ENCODE measurements around the gene MTUS2.

The MTUS2 gene

GRCh38 chr13:29255567-29255966 is 435.4 kb downstream of the MTUS2 start:
- TF ChIP-seq CTCF (IDR thresholded peaks at IDR 0.05; ENCODE audit: low read depth, low read length, poor library complexity, severe bottlenecking), result no peak

GRCh38 chr13:29260684-29261083 is 440.5 kb downstream of the MTUS2 start:
- H3K79me2 ChIP-seq (ENCODE audit: control insufficient read depth, low read length), result no peaks in the 10 kb centered on the region
- H3K4me1 ChIP-seq (ENCODE audit: control insufficient read depth, low read length), result no peaks in the 10 kb centered on the region
- H3K9me3 ChIP-seq (ENCODE audit: control insufficient read depth, insufficient read depth, low read length), result no peaks in the 10 kb centered on the region
- no peak overlapping the region for H3K4me2 ChIP-seq (ENCODE audit: low read length)
- TF ChIP-seq CTCF (IDR thresholded peaks at IDR 0.05; ENCODE audit: low read depth, low read length, poor library complexity, severe bottlenecking), result no peak
- TF ChIP-seq EZH2phosphoT487 (IDR thresholded peaks at IDR 0.05; ENCODE audit: borderline replicate concordance, low read length), result no peak
- no peak overlapping the region for H3K27ac ChIP-seq (ENCODE audit: low read depth, low read length)
- no peaks in the 10 kb centered on the region for H3K9me2 ChIP-seq (replicated peaks; ENCODE audit: control insufficient read depth, low read length)
- no peaks in the 10 kb centered on the region for H4K20me1 ChIP-seq (ENCODE audit: control insufficient read depth, insufficient read depth, low read depth, low read length)
- no peaks in the 10 kb centered on the region for H3K36me3 ChIP-seq (ENCODE audit: control insufficient read depth, low read length)
- H3K27me3 ChIP-seq (ENCODE audit: control insufficient read depth, low read length), result peaks cover 8% of the 10 kb centered on the region; the same call in 1 of the 2 replicates
- H3F3A ChIP-seq (ENCODE audit: control insufficient read depth, insufficient read depth), result no peaks in the 10 kb centered on the region
- H3K4me3 ChIP-seq (ENCODE audit: low read length), result no peak overlapping the region

More at GRCh38 chr13:29255567-29255966, 435.4 kb downstream of the MTUS2 start:
- no peaks in the 10 kb centered on the region for H3F3A ChIP-seq (ENCODE audit: control insufficient read depth, insufficient read depth)
- H3K4me3 ChIP-seq (ENCODE audit: low read length), result no peak overlapping the region
- no peaks in the 10 kb centered on the region for H3K79me2 ChIP-seq (ENCODE audit: control insufficient read depth, low read length)
- H3K4me1 ChIP-seq (ENCODE audit: control insufficient read depth, low read length), result no peaks in the 10 kb centered on the region
- H3K27me3 ChIP-seq (ENCODE audit: control insufficient read depth, low read length), result peaks cover 8% of the 10 kb centered on the region; the same call in 1 of the 2 replicates
- H3K27ac ChIP-seq (ENCODE audit: low read depth, low read length), result no peak overlapping the region
- no peak overlapping the region for H3K4me2 ChIP-seq (ENCODE audit: low read length)
- no peaks in the 10 kb centered on the region for H3K9me2 ChIP-seq (replicated peaks; ENCODE audit: control insufficient read depth, low read length)
- no peaks in the 10 kb centered on the region for H4K20me1 ChIP-seq (ENCODE audit: control insufficient read depth, insufficient read depth, low read depth, low read length)
- no peaks in the 10 kb centered on the region for H3K9me3 ChIP-seq (ENCODE audit: control insufficient read depth, insufficient read depth, low read length)
- H3K36me3 ChIP-seq (ENCODE audit: control insufficient read depth, low read length), result no peaks in the 10 kb centered on the region

- H3F3A ChIP-seq (ENCODE audit: control insufficient read depth, insufficient read depth), result no peaks in the 10 kb centered on the region
- H3K9me3 ChIP-seq (ENCODE audit: control insufficient read depth, insufficient read depth, low read length), result no peaks in the 10 kb centered on the region
- no peaks in the 10 kb centered on the region for H3K4me1 ChIP-seq (ENCODE audit: control insufficient read depth, low read length)
- 0 out of 2 replicates have a peak, but pooled peaks cover 3% of the 10 kb centered on the region for H3K27me3 ChIP-seq (ENCODE audit: control insufficient read depth, low read length)
- no peaks in the 10 kb centered on the region for H4K20me1 ChIP-seq (ENCODE audit: control insufficient read depth, insufficient read depth, low read depth, low read length)
- H3K4me3 ChIP-seq (ENCODE audit: low read length), result no peak overlapping the region
- no peaks in the 10 kb centered on the region for H3K36me3 ChIP-seq (ENCODE audit: control insufficient read depth, low read length)
- TF ChIP-seq EZH2phosphoT487 (IDR thresholded peaks at IDR 0.05; ENCODE audit: borderline replicate concordance, low read length) (no peak), CTCF (IDR thresholded peaks at IDR 0.05; ENCODE audit: low read depth, low read length, poor library complexity, severe bottlenecking) (no peak)
- no peaks in the 10 kb centered on the region for H3K79me2 ChIP-seq (ENCODE audit: control insufficient read depth, low read length)
- H3K9me2 ChIP-seq (replicated peaks; ENCODE audit: control insufficient read depth, low read length), result no peaks in the 10 kb centered on the region
- no peak overlapping the region for H3K27ac ChIP-seq (ENCODE audit: low read depth, low read length)
- H3K4me2 ChIP-seq (ENCODE audit: low read length), result no peak overlapping the region
Observed at GRCh38 chr13:29266261-29266660, 446.1 kb downstream of the MTUS2 start.

All from DOHH2 (cell line).